Endometrial microvascular endothelial cells (primary cell): ENCODE measurements around the gene ITGA1. TPM values are rescaled to one million over a fixed set of nuclear protein-coding genes. Genes with fewer than 3 reads are reported as not detected.

ENCODE experiments used
- in situ Hi-C: cut with HindIII; loops from 2 replicates; pipeline ENCODE4 v1.10.0; 2017; ENCODE audit warnings: low sequenced_read_pairs, low pct_unique_long_range_greater_than_20kb; ENCODE audit errors: inconsistent ontology term
- total RNA-seq: library from RNA; depleted of rRNA; stranded (reverse); fragments of >200 nt; gene quantifications from one replicate; pipeline ENCODE4 v1.2.3, GENCODE V29; 2015; ENCODE audit errors: inconsistent ontology term

ITGA1 gene
- total RNA-seq, 1 donor from 2014 or later = 3.4 TPM

DNA sequence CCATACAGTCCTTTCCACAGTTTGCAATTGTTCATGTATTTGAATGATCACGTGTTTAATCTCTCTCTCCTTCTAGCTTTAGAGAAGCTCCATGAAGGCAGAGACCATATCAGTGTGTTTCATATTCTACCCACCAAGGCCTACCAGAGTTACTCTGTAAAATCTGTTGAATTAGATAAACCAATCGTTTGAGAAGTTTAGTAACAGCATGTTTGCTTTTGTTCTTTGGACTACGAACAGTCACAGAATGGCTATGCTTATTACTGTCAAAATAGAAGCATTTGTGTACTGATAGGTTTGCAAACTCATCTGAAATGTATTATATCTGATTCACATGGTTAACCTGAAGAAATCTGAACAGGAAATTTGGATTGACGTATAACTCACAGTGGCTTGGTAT is 93.8 kb downstream of the ITGA1 start:
- in situ Hi-C loops = no loop called here

DNA sequence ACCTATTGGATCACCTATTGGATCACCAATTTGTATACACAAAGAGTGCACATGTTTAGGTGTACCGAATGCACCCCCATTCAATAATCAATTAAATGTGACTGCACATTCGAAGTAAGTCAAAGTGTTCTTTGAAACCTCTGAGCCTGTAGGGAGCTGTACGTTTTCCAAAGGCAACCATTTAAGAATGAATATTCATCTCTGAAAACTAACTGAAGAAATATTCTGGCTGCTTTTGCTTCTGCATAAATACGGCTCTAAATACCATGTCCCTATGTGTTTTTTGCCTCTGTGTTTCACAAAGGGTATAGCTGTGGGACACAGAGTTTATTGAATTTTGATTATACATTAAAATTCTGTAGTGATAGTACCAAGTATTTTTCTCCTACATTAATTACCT is 95.4 kb downstream of the ITGA1 start:
- in situ Hi-C loops = no loop called here

DNA sequence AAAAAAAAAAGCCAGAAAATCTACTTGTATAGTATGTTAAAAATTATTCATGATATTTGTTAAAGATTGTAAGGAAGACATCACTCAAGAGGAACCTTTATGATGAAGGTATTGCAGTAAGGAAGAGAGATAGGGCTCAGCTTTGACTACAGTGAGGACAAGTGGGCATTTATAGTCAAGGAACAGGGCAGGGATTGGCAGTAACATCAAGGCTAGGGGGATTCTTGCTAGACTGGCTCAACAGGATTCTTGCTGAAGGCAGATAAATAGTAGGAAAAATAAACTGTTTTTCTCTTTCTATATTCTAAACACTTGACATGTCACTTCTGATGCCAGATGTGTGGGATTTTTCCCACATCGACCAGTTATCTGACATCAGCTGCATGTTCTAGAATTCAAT is 96.7 kb downstream of the ITGA1 start:
- in situ Hi-C loops = no loop called here

DNA sequence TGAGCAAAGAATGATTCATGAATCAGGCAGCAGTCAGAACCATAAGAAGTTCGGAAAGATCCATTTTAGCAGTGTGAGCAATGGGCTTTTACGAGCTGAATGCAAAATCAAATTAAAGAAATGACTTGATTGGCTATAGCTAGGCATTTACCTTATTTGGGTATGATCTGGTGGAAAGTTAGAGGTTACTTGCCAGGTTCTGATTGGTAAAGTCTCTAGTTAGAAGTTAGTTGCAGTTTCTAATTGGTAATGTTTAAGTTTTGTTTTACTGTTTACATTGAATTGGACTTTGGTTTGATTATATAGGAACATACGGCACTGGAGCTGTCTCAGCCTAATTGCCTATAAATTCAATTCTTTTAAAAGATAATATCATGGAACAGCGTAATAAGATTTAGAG is 97.9 kb downstream of the ITGA1 start:
- in situ Hi-C loops = no loop called here

DNA sequence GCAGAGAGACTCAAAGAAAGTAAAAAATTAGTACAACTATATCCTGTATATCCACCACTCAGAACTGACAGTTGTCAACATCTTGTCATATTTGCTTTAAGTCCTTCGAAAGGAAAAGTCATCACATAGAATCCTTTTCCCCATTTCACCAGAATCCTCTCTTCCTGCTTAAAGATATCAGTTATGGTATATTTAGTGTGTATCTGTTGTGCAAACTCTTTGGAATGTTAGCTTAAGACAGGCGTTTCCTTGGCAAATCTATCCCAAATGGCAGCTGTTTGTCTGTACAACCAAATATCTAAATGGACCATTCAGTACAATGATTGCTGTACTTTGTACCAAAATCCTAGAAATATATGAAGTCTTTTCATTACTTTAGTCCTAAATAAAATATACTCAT is 98.5 kb downstream of the ITGA1 start:
- in situ Hi-C loops = no loop called here

DNA sequence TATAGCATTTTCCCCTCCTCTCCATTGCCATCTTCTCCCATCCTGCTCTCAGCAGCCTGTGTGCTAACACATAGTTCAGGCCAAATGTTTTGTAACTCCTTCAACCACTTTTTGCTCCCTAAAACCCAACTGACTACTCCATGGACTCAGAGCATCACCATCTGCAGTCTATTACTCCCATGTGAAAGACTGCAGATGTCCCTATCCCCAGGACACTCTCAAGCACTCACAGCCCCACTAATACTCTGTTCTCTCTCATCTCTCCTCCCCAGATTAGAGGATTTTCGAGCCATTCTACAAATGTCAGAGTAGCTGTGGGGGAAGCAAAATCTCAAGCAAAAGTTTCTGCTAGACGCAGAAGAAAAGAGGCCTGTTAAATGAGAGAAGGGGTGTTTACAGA is 99.3 kb downstream of the ITGA1 start:
- in situ Hi-C loops = no loop called here

DNA sequence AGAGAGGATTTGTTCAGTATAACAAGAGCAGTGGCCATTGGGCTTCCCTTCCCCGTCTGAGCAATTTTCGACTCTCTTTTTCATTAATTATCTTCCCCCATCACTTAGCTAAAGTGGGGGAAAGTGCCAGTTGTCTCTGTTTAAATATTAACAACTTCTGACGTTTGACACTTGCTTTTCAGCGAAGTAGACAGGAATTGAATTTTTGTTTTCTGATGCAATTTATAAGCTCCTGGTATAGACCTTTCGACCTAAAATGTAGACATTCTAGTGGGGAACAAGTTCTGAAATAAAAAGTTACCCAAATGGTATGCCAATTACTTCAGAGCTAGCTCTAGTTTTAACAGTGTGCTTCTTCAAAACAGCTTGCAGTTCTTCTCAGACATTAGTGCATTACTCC is 100.6 kb downstream of the ITGA1 start:
- in situ Hi-C loops = no loop called here

DNA sequence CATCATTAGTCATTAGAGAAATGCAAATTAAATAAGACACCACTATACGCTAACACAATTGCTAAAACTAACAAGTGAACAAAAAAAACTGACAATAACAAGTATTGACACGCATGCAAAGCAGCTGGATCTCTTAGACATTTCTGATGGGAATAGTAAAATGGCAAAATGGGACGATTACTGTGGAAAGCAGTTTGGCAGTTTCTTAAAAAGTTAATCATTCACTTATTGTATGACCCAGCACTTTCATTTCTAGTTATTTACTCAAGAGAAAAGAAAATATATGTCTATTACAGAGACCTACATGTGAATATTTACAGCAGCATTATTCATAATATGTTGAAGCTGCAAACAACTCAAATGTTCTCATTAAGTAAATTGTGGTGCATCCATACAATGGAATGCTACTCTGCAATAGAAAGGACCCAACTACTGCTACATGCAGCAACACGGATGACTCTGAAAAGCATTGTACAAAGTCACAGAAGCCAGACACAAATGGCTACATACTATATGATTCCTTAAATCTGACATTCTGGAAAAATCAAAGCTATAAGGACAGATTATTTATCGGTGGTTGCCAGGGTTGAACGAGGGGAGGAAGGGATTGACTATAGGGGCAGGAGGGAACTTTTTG is 104.6 kb downstream of the ITGA1 start:
- in situ Hi-C loops = no loop called here

DNA sequence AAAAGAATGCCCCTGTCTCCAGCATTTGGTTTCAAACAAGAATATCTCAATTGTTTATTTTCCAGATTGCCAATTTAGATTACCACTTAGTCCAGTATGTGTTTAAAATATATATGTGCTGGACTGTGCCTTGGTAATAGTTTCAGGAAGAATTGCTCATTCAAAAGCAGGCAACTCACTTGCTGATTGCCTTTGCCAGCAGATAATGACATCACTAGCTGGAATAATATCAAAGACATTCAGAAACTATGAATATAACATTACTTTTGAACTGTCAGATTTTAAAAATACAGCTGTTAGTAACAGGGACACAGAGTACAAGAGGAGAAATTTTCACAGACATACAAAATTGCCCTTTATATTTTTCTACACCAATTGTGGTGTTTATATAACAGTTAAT is 105.4 kb downstream of the ITGA1 start:
- in situ Hi-C loops = no loop called here

DNA sequence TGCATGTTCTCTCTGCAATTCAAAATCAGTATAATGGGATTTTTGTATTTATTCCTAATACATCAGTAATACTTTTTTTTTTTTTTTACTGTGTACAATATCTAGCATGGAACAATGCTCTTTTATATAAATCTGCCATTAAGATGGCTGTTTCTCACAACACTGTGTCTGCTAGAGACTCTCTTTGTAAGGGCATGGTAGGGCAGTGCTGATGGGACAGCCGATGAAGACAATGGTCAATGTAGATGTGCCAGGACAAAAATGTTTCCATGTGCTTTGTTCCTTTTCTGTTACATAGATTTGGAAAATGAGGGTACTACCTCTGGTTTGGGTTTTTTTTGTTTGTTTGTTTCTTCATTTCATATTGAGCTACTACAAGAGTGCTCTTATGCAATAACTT is 106.1 kb downstream of the ITGA1 start:
- in situ Hi-C loops = no loop called here

DNA sequence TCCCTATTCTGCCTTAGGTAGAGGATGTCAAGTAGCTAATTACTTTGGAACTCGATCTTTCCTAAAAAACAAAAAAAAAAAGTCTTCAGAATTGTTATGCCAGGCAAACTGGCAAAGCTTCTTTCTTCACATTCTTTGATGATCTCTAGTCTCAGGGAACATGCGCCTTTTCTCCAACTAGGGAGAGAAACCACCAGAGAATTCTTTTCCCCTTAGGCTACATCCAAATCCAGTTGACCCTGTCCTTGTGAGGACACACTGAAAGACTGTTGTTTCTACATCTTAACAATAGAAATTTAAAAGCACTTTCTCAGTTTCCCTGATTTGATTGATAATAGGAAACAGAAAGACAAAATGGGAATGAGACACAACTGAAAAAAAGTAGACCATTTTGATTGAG is 106.7 kb downstream of the ITGA1 start:
- in situ Hi-C loops = no loop called here

DNA sequence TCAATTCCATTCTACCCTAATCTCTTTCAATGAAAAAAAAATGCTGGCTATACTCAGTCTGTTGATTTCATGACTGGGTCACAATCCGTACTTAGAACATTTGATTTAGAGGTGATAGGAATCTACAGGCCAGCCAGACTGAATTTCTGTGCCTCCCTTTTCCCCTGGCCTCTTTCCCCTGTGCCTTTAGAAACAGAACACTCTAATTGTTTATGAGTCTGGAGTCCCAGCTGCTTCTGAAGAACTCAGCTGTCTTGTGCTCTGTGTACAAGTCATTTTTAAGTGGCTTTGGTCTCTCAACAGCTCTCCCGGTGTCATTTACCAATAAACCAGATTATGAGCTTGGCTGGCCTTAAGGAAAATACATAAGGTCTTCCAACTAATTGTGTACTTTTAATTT is 107.4 kb downstream of the ITGA1 start:
- in situ Hi-C loops = no loop called here

DNA sequence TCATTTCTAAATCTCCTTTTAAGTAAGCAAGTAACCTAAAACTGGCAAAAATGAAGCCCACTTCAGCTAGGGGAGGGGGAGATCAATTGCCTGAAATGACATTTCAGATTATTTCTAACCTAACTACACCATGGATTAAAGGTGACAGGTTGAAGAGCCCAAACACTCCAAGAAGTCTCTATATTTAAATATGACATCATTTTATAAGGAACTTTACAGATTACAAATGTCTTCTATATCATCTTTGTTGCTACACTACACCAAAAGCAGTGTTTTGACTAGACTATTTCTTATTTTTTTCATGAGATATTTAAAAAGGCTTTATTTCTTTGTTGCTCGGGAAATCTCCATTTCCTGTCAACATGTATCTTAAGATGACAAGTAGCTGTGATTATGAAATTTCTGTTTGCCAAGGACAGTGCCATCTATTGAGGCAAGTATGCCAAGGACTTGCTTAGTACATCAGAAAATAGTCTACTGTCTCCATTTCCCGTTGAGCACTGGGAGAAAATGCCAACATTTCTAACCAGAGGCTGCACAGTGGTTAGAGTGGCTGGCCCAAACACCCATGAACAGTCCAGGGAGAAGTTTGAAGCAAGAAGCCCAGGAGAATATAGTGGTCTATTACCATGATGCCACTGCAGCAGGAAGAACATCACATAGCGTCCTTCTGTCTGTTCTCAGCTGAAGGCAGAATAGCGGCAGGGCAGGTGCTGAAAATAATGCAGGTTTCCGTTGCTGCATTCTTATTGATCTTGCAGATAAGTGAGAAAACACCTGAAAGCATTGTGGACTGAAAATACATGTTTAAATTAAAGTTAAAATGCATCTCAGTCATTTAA is 108.1 kb downstream of the ITGA1 start:
- in situ Hi-C loops = no loop called here

DNA sequence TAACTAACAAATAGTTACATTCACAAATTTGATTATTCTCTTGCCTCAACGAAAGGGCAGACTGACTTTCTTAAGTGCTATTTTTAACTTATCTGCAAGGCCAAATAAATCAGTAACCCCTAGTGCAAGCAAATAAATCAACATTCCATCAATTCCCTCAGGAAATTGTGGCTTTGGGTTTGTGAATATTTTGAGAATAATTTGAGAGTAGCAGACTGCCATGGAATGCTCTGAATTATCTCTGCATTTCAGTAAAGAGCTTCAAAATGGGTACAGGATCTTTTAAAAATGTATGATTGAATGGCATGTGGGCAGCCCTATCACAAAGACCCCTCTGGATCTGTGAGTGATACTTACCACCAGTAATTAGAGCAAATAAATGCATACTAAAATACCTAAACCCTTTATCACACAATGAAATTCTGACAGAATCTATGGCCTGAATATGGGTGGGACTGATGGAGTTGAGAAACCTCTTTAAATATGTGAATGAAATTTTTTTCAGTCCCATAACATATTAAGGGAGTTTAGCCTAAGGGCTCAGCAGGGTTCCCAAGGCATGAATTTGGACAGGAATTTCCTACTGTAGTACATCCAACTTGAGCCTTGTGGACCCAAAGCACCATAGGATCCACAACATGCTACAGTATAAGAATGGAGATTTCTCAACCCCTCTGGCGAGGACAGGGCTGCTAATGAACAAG is 109.0 kb downstream of the ITGA1 start:
- in situ Hi-C loops = no loop called here

DNA sequence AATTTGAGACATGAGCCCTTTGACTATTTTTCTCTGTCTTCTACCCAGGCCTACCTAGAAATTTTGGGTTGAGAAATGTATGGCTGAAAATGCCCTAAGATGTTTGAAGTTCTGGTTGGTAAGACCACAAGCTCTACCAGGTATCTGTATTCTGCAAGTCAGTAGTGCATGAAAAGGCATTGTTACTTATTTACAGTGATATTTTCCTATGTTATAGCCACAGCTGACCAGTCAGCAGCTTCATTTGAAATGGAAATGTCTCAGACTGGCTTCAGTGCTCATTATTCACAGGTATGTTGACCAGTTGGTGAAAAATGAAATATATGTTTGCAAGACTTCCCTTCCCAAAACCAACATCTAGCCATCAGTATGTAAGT is 109.5 kb downstream of the ITGA1 start:
- in situ Hi-C loops = no loop called here

DNA sequence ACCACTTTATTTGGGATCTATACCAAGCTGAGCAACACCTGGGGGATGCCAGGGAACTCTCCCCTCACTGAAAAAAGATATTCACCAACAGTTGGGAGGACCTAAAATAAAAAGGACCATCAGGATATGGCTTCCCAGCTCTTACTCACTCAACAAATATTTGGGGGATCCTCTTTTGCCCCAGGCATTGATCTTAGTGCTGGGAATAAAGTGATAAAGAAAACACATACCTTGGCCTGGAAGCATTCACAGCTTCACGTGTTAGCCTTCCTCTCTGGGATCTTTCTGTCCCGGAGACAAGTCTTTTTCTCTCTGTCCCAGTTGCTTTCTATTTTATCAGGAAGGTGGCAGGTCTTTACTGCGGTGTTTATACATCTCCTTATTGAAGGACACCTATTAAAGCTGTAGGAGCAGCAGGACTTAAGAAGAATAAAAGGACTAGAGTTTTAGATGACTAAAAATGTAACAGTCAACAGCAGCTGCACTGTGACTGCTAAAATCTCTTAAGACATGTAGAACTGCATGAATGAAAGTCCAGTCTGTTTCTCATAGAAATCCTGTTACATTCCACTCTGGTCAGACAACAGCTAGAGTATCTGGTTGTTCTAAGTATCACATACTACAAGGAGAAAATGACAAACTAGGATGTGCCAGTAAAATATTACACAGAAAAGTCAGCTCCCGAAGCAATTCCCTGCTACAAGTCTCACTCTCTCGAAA is 111.4 kb downstream of the ITGA1 start:
- in situ Hi-C loops = no loop called here

DNA sequence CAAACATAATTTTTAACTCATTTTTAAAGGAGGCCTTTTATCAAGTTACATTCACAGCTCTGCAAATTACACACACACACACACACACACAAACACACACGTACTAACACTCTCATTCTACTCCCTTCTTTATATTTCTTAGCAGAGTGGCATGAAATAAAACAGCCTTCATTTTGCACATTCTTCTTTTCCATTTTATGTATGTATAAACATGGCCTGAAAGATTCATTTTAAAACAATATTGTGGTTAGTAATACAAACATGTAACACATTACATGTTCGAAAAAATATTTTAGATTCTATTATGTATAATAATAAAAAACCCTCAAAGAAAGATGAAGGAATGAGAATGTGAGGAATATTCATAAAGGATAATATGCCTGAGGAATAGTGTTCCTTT is 115.4 kb downstream of the ITGA1 start:
- in situ Hi-C loops = no loop called here

DNA sequence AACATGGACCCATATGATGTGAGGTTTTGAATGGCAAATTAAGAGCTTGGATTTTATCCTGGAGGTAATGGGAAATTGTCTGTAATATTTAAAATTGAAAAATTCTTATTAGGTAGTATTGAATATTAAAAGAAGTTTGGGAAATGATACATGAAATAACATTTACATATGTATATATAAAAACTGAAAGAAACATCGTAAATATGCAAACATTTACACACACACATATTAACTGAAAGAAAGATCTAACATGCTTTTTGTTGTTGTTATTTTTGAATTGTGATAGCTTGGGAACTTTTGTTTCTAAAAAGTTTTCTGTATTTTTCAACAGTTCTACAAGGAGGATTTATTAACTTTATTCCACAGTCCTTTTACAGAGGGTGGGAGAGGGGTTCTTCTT is 118.6 kb downstream of the ITGA1 start:
- in situ Hi-C loops = no loop called here

DNA sequence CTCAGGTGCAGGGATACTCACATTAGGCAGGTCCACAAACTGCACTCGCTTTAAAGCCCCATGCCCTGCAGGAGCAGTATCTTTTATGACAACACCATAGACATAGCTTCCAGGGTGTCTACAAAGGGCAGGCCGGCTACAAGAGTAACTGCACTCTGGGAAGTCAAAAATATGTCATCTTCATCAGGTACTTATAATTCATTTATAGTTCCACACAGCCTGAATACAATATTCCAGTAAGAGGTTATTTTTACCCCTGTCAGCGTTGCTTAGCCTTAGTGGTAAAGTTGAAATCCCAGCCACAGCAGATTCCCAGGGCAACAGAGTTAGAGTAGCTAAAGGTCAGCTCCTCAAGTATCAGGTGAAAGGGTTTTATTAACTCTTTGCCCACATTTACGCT is 119.1 kb downstream of the ITGA1 start:
- in situ Hi-C loops = no loop called here

DNA sequence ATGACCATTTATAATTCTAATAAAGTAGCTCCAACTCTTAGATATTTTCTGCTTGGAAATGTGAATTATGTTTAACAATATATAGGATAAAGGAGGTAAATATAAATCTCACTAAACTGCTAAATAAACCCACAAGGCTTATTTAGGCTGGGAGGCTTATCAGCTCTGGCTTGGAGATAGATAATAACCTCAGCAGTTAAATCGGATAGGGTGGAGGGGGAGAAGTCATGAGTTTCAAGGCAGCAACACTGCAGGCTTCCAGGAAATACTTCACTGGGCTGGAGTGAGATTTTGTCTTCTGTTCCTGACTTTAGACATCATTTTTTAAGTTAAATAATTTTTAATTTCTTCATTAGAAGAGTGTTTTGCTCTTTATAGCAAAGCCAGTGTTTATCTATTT is 121.5 kb downstream of the ITGA1 start:
- in situ Hi-C loops = no loop called here
